HG02973 (cell line): ENCODE data around the gene TULP4.
A peak's percentile ranks its signal among the peaks of the same experiment; 100 is the strongest.

ENCODE experiments used
- ATAC-seq: cut with Tn5 transposase; IDR thresholded peaks from one replicate; pipeline ENCODE4 v1.9.1; 2021; ENCODE audit warnings: moderate library complexity; ENCODE audit not compliant: unreplicated experiment

The TULP4 gene

GRCh38 chr6:158416883-158417759 is 104.9 kb downstream of the TULP4 start:
- ATAC-seq, result no peak

- ATAC-seq, result no peak
Observed at GRCh38 chr6:158417760-158418098, 105.5 kb downstream of the TULP4 start.

- no peak for ATAC-seq
Observed at GRCh38 chr6:158418501-158418900, 106.2 kb downstream of the TULP4 start.

- no peak for ATAC-seq
Observed at GRCh38 chr6:158419339-158419909, 107.2 kb downstream of the TULP4 start.

- ATAC-seq, result no peak
Observed at GRCh38 chr6:158421381-158421780, 109.1 kb downstream of the TULP4 start.

GRCh38 chr6:158422629-158423238 is 110.5 kb downstream of the TULP4 start:
- ATAC-seq, result no peak

GRCh38 chr6:158431036-158431435 is 118.8 kb downstream of the TULP4 start:
- ATAC-seq, result no peak

- ATAC-seq, result no peak
Observed at GRCh38 chr6:158431560-158431959, 119.3 kb downstream of the TULP4 start.

- no peak for ATAC-seq
Observed at GRCh38 chr6:158437571-158437970, 125.3 kb downstream of the TULP4 start.

- ATAC-seq, result no peak
Observed at GRCh38 chr6:158438226-158438625, 126.0 kb downstream of the TULP4 start.

GRCh38 chr6:158439255-158439654 is 127.0 kb downstream of the TULP4 start:
- ATAC-seq, result peak; percentile 96

GRCh38 chr6:158441716-158442215 is 129.5 kb downstream of the TULP4 start:
- no peak for ATAC-seq

GRCh38 chr6:158442306-158442705 is 130.0 kb downstream of the TULP4 start:
- ATAC-seq, result no peak

- no peak for ATAC-seq
Observed at GRCh38 chr6:158445426-158446085, 133.3 kb downstream of the TULP4 start.

- no peak for ATAC-seq
Observed at GRCh38 chr6:158448856-158449255, 136.6 kb downstream of the TULP4 start.

- no peak for ATAC-seq
Observed at GRCh38 chr6:158452191-158452590, 139.9 kb downstream of the TULP4 start.

- ATAC-seq, result no peak
Observed at GRCh38 chr6:158457131-158457530, 144.9 kb downstream of the TULP4 start.

- no peak for ATAC-seq
Observed at GRCh38 chr6:158457616-158458278, 145.5 kb downstream of the TULP4 start.

GRCh38 chr6:158459726-158460125 is 147.5 kb downstream of the TULP4 start:
- no peak for ATAC-seq

- no peak for ATAC-seq
Observed at GRCh38 chr6:158460602-158461169, 148.4 kb downstream of the TULP4 start.

GRCh38 chr6:158461954-158462353 is 149.7 kb downstream of the TULP4 start:
- no peak for ATAC-seq
